ENCODE results near the gene RAB3IL1. TPM values are rescaled to one million over a fixed set of nuclear protein-coding genes. Genes with fewer than 3 reads are reported as not detected.
A peak's percentile ranks its signal among the peaks of the same experiment; 100 is the strongest.

The RAB3IL1 gene
- total and polyA plus RNA-seq, 9 of the 15 experiments (the other 6 are each of a cell fraction or from before 2014, with no cell fraction given), result 0.15 to 42.6 (median 15.5) TPM

- TF ChIP-seq ZBTB11 (CRISPR knock-in tag; IDR thresholded peaks at IDR 0.05) (no peak), TBP (optimal IDR thresholded peaks at IDR 0.05; ENCODE audit: low read depth, low read length) (no peak), ZNF79 (CRISPR knock-in tag; IDR thresholded peaks at IDR 0.05; ENCODE audit: low read depth) (no peak), PHF20 (IDR thresholded peaks at IDR 0.05; ENCODE audit: partially characterized antibody) (peak; percentile 39), BCL6 (CRISPR knock-in tag; IDR thresholded peaks at IDR 0.05) (no peak), THAP12 (CRISPR knock-in tag; IDR thresholded peaks at IDR 0.05) (no peak), HDAC8 (tag; IDR thresholded peaks at IDR 0.05) (no peak), ZMIZ1 (IDR thresholded peaks at IDR 0.05; ENCODE audit: low read depth in 2 of 2, low read length in 2 of 2) (no peak), STAG1 (CRISPR knock-in tag; IDR thresholded peaks at IDR 0.05; ENCODE audit: borderline replicate concordance) (no peak), ZNF347 (CRISPR knock-in tag; IDR thresholded peaks at IDR 0.05; ENCODE audit: low read depth) (no peak), ZNF12 (CRISPR knock-in tag; IDR thresholded peaks at IDR 0.05) (no peak), ZNF165 (CRISPR knock-in tag; IDR thresholded peaks at IDR 0.05; ENCODE audit: borderline replicate concordance) (no peak), ZKSCAN1 (IDR thresholded peaks at IDR 0.05; ENCODE audit: low read depth, low read length) (peak; percentile 50; the same call in 1 of the 2 replicates), ZNF311 (CRISPR knock-in tag; IDR thresholded peaks at IDR 0.05) (no peak)
Observed at GRCh38 chr11:61917334-61918109, at the start of gene RAB3IL1 (continued).

All from K562 (cell line).